GM18498 (cell line): Measurements from ENCODE around the gene ZNF133.
"Not testable (repeated sequence)": the region's sequence is repeated elsewhere in the genome, so short reads cannot be mapped to it uniquely, and the experiment has no call there.

Experiments
- ATAC-seq: cut with Tn5 transposase; IDR thresholded peaks from one replicate; pipeline ENCODE4 v1.9.1; 2021; ENCODE audit warnings: mild to moderate bottlenecking, moderate library complexity; ENCODE audit not compliant: unreplicated experiment

Gene ZNF133

GRCh38 chr20:18284805-18285533 lies 3.4 kb upstream of the ZNF133 start:
- ATAC-seq, result no peak

GRCh38 chr20:18287546-18287914 lies 797 bp upstream of the ZNF133 start:
- no peak for ATAC-seq

- no peak for ATAC-seq
These were observed 481 bp downstream of the ZNF133 start for GRCh38 chr20:18288749-18289267.

DNA sequence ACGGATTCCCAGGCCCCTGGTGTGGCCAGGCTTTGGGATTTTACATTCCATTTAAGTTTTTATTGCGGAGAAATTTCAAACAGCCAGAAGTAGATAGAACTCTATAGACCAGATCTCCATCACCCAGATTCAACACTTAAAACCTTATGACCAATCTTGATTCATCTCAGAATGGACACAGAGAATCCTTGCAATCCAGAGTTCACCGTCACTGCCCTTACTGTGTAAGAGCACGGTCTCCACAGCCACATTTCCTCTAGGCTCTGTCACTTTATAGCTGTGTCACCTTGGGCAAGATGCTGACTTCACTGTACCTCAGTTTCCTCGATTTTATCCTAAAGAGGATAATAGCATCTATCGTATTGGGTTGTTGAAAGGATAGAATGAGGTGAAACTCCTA lies 979 bp downstream of the ZNF133 start:
- ATAC-seq, result no peak

DNA sequence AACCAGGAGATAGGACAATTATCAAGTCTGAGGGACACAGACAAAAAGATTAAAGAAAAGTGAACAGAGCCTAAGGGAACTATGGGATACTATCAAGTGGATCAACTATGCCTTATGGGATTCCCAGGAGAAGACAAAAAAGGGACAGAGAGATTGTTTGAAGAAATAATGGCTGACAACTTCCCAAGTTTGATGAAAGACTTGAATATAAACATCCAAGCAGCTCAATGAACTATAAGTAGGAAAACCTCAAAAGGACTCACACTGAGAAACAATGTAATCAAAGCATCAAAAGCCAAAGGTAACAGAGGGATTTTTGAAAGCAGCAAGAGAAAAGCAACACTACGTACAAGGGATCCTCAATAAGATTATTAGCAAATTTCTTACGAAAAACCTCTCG lies 11.0 kb downstream of the ZNF133 start:
- ATAC-seq, result no peak

GRCh38 chr20:18304618-18305017 lies 16.3 kb downstream of the ZNF133 start:
- ATAC-seq, result no peak

- no peak for ATAC-seq
These were observed 19.0 kb downstream of the ZNF133 start for GRCh38 chr20:18307301-18307700.

DNA sequence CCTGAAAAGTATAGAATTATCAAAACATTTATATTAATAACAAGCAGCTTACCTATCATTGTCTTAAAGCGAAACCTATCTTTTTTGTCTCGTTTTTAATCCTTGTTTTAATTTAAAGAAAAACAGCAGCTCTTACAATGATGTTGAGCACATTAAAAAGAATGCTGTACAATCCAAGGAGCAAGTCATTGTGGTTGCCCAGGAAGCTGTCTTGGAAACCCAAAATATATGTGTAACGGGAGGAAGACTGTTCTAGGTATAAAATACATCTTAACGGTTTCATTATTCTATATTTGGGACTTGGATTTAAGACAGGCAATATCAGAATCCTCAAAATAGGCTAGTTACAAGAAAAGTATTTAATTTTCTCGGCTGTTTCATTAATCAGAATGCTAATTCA lies 21.7 kb downstream of the ZNF133 start:
- no peak for ATAC-seq

- ATAC-seq, result no peak
These were observed 22.3 kb downstream of the ZNF133 start for GRCh38 chr20:18310592-18310991.

- no peak for ATAC-seq
These were observed 24.4 kb downstream of the ZNF133 start for GRCh38 chr20:18312723-18313122.

- no peak for ATAC-seq
These were observed 25.1 kb downstream of the ZNF133 start for GRCh38 chr20:18313411-18313810.

GRCh38 chr20:18314786-18315406 lies 26.6 kb downstream of the ZNF133 start:
- no peak for ATAC-seq

DNA sequence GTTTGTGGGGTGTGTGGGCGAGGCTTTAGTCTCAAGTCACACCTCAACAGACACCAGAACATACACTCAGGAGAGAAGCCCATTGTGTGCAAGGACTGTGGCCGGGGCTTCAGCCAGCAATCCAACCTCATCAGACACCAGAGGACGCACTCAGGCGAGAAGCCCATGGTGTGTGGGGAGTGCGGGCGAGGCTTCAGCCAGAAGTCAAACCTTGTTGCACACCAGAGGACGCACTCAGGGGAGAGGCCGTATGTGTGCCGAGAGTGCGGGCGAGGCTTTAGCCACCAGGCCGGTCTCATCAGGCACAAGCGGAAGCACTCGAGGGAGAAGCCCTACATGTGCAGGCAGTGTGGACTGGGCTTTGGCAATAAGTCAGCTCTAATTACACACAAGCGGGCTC lies 27.8 kb downstream of the ZNF133 start:
- no peak for ATAC-seq

GRCh38 chr20:18321316-18321715 lies 33.0 kb downstream of the ZNF133 start:
- no peak for ATAC-seq

- ATAC-seq, result no peak
These were observed 33.9 kb downstream of the ZNF133 start for GRCh38 chr20:18321976-18322950.

GRCh38 chr20:18323705-18324104 lies 35.4 kb downstream of the ZNF133 start:
- ATAC-seq, result no peak

DNA sequence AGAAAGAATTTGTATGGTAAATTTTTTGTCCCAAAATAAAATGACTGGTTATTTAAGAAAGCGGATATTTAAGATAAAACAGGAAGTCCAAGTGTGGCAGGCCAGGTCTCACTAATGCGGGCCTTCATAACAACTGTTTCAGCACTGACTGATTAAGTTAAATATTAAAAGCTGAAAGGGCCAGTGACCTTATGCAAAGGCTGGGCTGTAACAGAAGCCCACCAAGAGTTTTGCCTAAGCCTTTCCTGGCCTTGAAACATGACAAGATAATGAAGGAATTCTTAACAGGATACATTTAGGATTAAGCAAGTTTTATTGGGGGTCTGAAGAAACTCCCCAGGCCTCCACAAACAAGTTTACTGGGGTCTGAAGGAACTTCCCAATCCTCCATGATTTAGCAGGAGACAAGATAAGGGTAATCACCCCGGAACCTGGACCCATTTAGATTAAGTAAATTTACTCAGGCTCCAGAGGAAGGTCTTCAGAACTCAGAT lies 36.3 kb downstream of the ZNF133 start:
- ATAC-seq, result no peak

- no peak for ATAC-seq
These were observed 38.7 kb downstream of the ZNF133 start for GRCh38 chr20:18326990-18327389.

DNA sequence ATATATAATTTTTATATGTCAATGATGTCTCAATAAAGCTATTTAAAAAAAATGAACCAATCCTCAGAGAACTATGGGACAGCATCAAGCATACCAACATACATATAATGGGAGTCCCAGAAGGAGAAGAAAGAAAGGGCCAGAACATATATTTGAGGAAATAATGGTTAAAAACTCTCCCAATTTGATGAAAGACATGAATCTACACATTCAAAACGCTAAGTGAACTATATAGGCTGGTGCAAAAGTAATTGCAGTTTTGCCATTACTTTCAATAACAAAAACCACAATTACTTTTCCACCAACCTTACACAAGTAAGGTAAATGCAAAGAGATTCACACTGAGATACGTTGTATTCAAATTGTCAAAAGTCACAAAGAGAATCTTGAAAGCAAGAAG lies 43.4 kb downstream of the ZNF133 start:
- no peak for ATAC-seq

- not testable (repeated sequence) for ATAC-seq
These were observed 61.4 kb downstream of the ZNF133 start for GRCh38 chr20:18349749-18350148.

DNA sequence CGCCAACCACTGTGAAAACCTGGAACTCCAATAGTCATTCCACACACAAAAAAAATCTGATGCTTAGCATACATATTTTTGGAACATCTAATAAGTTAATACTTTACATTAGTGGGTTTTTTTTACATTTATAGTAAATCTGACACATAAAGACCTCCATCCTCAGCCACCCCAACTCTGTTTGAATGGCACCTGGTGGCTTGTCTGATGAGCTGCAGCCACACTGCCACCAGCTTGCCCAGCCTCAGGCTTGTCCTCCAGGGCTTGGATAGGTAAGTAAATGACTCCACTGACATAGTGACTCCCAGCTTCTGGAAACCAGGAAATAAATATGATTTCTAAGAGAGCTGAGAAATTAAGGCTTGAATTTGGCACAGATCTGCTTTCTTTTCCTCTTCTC lies 71.5 kb downstream of the ZNF133 start:
- no peak for ATAC-seq
